ENCODE data around the gene HMGCS1. TPM values are rescaled to one million over a fixed set of nuclear protein-coding genes. Genes with fewer than 3 reads are reported as not detected.

Gene HMGCS1
- total RNA-seq, 2 experiments from 2014 or later, result 43.3 to 52.7 TPM

DNA sequence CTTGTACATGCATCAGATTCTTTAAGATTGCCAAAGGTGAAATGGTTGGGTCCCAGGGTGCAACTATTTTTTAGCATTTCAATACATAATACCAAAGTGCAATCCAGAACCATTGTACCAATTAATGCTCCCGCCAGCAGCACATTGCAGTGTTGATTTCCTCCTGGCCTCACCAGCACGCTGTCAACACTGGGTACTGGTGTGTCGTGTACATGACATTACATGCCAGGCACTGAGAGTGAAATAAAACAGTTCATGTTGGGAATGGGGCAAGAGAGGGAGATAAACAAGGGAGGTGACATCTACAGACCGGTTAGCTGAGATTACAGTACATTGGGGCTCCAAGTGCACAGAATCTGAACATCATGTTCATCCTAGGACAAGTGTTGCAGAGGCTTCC, 37.8 kb downstream of the HMGCS1 start:
- peaks cover 0 to 6% of the 10 kb centered on the region in 2 experiments for H3K27me3 ChIP-seq (ENCODE audit: control insufficient read depth in 1 of 2, insufficient read depth in 2 of 2, low read length in 2 of 2)
- ChIA-PET POLR2A (no interaction called here), CTCF (no interaction called here)
- no peaks in the 10 kb centered on the region for H3K9me3 ChIP-seq (ENCODE audit: control insufficient read depth in 1 of 2, insufficient read depth in 1 of 2, low read length in 2 of 2)
- H3K9me3 Mint-ChIP-seq, result no peaks in the 10 kb centered on the region
- H3K4me1 ChIP-seq (ENCODE audit: insufficient read depth, low read length), result no peaks in the 10 kb centered on the region
- intact Hi-C loops (cut with DNase I, micrococcal nuclease), result no loop called here
- H3K36me3 Mint-ChIP-seq (ENCODE audit: low read depth), result no peaks in the 10 kb centered on the region
- no peak overlapping the region for H3K4me3 Mint-ChIP-seq
- H3K27me3 Mint-ChIP-seq, result peaks cover 20% of the 10 kb centered on the region
- no peak overlapping the region for H3K27ac Mint-ChIP-seq
- no peaks in the 10 kb centered on the region for H3K4me1 Mint-ChIP-seq (ENCODE audit: low read depth)
- ATAC-seq (ENCODE audit: poor library complexity), result no peak
- TF ChIP-seq CTCF (IDR thresholded peaks at IDR 0.05), result no peak
- H3K27ac ChIP-seq (ENCODE audit: low read depth in 1 of 2, low read length in 2 of 2), result no peak overlapping the region
- H3K36me3 ChIP-seq (ENCODE audit: insufficient read depth, low read length), result no peaks in the 10 kb centered on the region
- no peak for DNase-seq
- H3K4me3 ChIP-seq (ENCODE audit: low read length), result no peak overlapping the region

GRCh38 chr5:43274435-43275114, 38.6 kb downstream of the HMGCS1 start:
- no peak for TF ChIP-seq CTCF (IDR thresholded peaks at IDR 0.05)
- H3K36me3 Mint-ChIP-seq (ENCODE audit: low read depth), result no peaks in the 10 kb centered on the region
- peaks cover 5% of the 10 kb centered on the region for H3K9me3 Mint-ChIP-seq
- no peak overlapping the region for H3K4me3 Mint-ChIP-seq
- no peak for DNase-seq
- CTCF ChIA-PET, result no interaction called here
- intact Hi-C loops (cut with DNase I, micrococcal nuclease), result no loop called here
- H3K4me1 Mint-ChIP-seq (ENCODE audit: low read depth), result no peaks in the 10 kb centered on the region
- peaks cover 26% of the 10 kb centered on the region for H3K27me3 Mint-ChIP-seq
- Histone ChIP-seq H3K4me1 (ENCODE audit: insufficient read depth, low read length) (no peaks in the 10 kb centered on the region), H3K27me3 (ENCODE audit: control insufficient read depth in 1 of 2, insufficient read depth in 2 of 2, low read length in 2 of 2) (peaks cover 0 to 6% of the 10 kb centered on the region in 2 experiments), H3K4me3 (ENCODE audit: low read length) (no peak overlapping the region), H3K27ac (ENCODE audit: low read depth in 1 of 2, low read length in 2 of 2) (no peak overlapping the region), H3K9me3 (ENCODE audit: control insufficient read depth in 1 of 2, insufficient read depth in 1 of 2, low read length in 2 of 2) (no peaks in the 10 kb centered on the region), H3K36me3 (ENCODE audit: insufficient read depth, low read length) (no peaks in the 10 kb centered on the region)
- no peak for ATAC-seq (ENCODE audit: poor library complexity)
- no peak overlapping the region for H3K27ac Mint-ChIP-seq
- POLR2A ChIA-PET, result no interaction called here

- H3K9me3 ChIP-seq (ENCODE audit: control insufficient read depth in 1 of 2, insufficient read depth in 1 of 2, low read length in 2 of 2), result no peaks in the 10 kb centered on the region
- H3K36me3 Mint-ChIP-seq (ENCODE audit: low read depth), result no peaks in the 10 kb centered on the region
- peaks cover under 1 to 6% of the 10 kb centered on the region in 2 experiments for H3K27me3 ChIP-seq (ENCODE audit: control insufficient read depth in 1 of 2, insufficient read depth in 2 of 2, low read length in 2 of 2)
- POLR2A ChIA-PET, result no interaction called here
- no peak overlapping the region for H3K27ac Mint-ChIP-seq
- peaks cover 26% of the 10 kb centered on the region for H3K27me3 Mint-ChIP-seq
- no peaks in the 10 kb centered on the region for H3K36me3 ChIP-seq (ENCODE audit: insufficient read depth, low read length)
- CTCF ChIA-PET, result no interaction called here
- no peak overlapping the region for H3K4me3 Mint-ChIP-seq
- intact Hi-C loops (cut with DNase I, micrococcal nuclease), result no loop called here
- no peak for TF ChIP-seq CTCF (IDR thresholded peaks at IDR 0.05)
- DNase-seq (no peak), ATAC-seq (ENCODE audit: poor library complexity) (no peak)
- no peak overlapping the region for H3K27ac ChIP-seq (ENCODE audit: low read depth in 1 of 2, low read length in 2 of 2)
- no peaks in the 10 kb centered on the region for H3K4me1 Mint-ChIP-seq (ENCODE audit: low read depth)
- no peaks in the 10 kb centered on the region for H3K4me1 ChIP-seq (ENCODE audit: insufficient read depth, low read length)
- no peak overlapping the region for H3K4me3 ChIP-seq (ENCODE audit: low read length)
- H3K9me3 Mint-ChIP-seq, result peaks cover 5% of the 10 kb centered on the region
Measured at GRCh38 chr5:43273552-43273951, 39.7 kb downstream of the HMGCS1 start.
